Heart left ventricle (tissue), 16 donors: ENCODE data around the gene REXO1. TPM values are rescaled to one million over a fixed set of nuclear protein-coding genes. Genes with fewer than 3 reads are reported as not detected.
A peak's percentile ranks its signal among the peaks of the same experiment; 100 is the strongest.
"Not testable (repeated sequence)": the region's sequence is repeated elsewhere in the genome, so short reads cannot be mapped to it uniquely, and the experiment has no call there.

Source experiments
- ATAC-seq, 4 donors: fragments of 200-7000 bp; cut with Tn5 transposase; one replicate each; pipeline ENCODE4 v1.9.1; 2020 to 2022; ENCODE audit warnings: moderate library complexity in 4 of 4, mild to moderate bottlenecking in 3 of 4, moderate number of reproducible peaks in 1 of 4
- DNase-seq, 5 donors: peaks; one replicate each; pipeline ENCODE4 v3.0.0-alpha.2; 2020
- H3K27ac ChIP-seq, 12 donors: fragments of 200-600 bp; sonication (generic) in 4 of 12; one replicate each; pipeline versions ENCODE4 v1.5.0 to v1.8.0; 2016 to 2022; ENCODE audit warnings: mild to moderate bottlenecking in 2 of 12
- H3K27me3 ChIP-seq, 9 donors: fragments of 200-600 bp; sonication (generic) in 2 of 9; one replicate each; pipeline versions ENCODE4 v1.5.1 to v1.8.0; 2016 to 2022; ENCODE audit warnings: mild to moderate bottlenecking in 3 of 9
- H3K36me3 ChIP-seq, 9 donors: fragments of 200-600 bp; sonication (generic) in 2 of 9; one replicate each; pipeline versions ENCODE4 v1.5.0 to v1.8.0; 2018 to 2022; ENCODE audit warnings: mild to moderate bottlenecking in 2 of 9
- H3K4me1 ChIP-seq, 12 donors: fragments of 200-600 bp; sonication (generic) in 4 of 12; one replicate each; pipeline versions ENCODE4 v1.5.0 to v1.8.0; 2016 to 2022; ENCODE audit warnings: mild to moderate bottlenecking in 3 of 12
- H3K4me3 ChIP-seq, 12 donors: fragments of 200-600 bp; sonication (generic) in 4 of 12; one replicate each; pipeline versions ENCODE4 v1.5.0 to v1.8.0; 2017 to 2022; ENCODE audit warnings: mild to moderate bottlenecking in 9 of 12, moderate library complexity in 4 of 12
- H3K9me3 ChIP-seq, 12 donors: fragments of 200-600 bp; sonication (generic) in 4 of 12; one replicate each; pipeline versions ENCODE4 v1.5.0 to v1.8.0; 2016 to 2022; ENCODE audit warnings: mild to moderate bottlenecking in 1 of 12
- POLR2A ChIP-seq, 2 donors: fragments of 450-650 bp; IDR thresholded peaks; one replicate each; pipeline ENCODE4 v1.6.1; 2017; ENCODE audit warnings: antibody characterized with exemption in 2 of 2, mild to moderate bottlenecking in 2 of 2, moderate library complexity in 2 of 2
- WGBS, 4 donors: extraction: QIAGEN DNeasy Blood & Tissue Kit in 2 of 4; methylation state at CpG; one replicate each; pipeline versions ENCODE4 v1.1.5 to v1.1.7; 2013 to 2018; 5-methylcytosine and 5-hydroxymethylcytosine counted together
- intact Hi-C, 10 donors: fragments of 100-400 bp; cut with DNase I; formaldehyde crosslinking; loops; one replicate each; pipeline versions ENCODE4 v1.11.1 to v1.14.2; 2022
- polyA plus RNA-seq, 2 donors: library from polyadenylated mRNA; stranded (reverse); fragments of 200-250 nt; gene quantifications; one replicate each; pipeline ENCODE4 v1.2.3, GENCODE V29; 2013
- total RNA-seq, 9 donors: library from RNA; depleted of rRNA in 2 of 9; stranded (reverse); fragments of >200 nt in 2 of 9; fragmentation: NEBNext Ultra II Directional in 3 of 9; extraction: Animal tissue kit (Norgen Biotek cat#: 25700) in 3 of 9; gene quantifications; one replicate each; pipeline versions ENCODE4 v1.1.0 to v1.2.4, GENCODE V29; 2016 to 2023
- TF ChIP-seq, protein P1 (sequence below), 12 donors: fragments of 200-600 bp; sonication (generic) in 4 of 12; IDR thresholded peaks; one replicate each; pipeline versions ENCODE4 v1.5.0 to v1.8.0; 2018 to 2022; ENCODE audit warnings: antibody characterized with exemption in 12 of 12, mild to moderate bottlenecking in 5 of 12
- donor health status: ischemic (EF 13 %, LVEDD 7.1; RV severe dilation, severe dysfunction).
- donor health status: healthy with polysubstance abuse.
- donor health status: DM: no; HTN: yes; CAD: no.
- donor health status: DM: no; HTN: no; CAD: no.
- donor health status: ischemic (EF 25% LVEDD 6.9; RV normal size, moderate dysfunction).
- donor health status: ischemic (EF 25% LVEDD 5.7; RV mildly dilated, moderate dysfunction).
- donor health status: healthy.
- donor health status: DM: yes; HTN: yes; CAD: no.
- donor health status: ischemic (EF 35%, LVEDD 5.7; RV mildly dilated, moderate dysfunction).
- donor health status: nonischemic (EF 11% LVEDD 7.7; RV severe dilation, severe dysfunction).
- donor health status: DM: yes; HTN: yes; CAD: no.
- donor health status: PGD.
- donor health status: ischemic (EF 29% LVEDD 5.4; RV normal size, mild dysfunction).
- donor health status: nonischemic (EF 23%, LVEDD 6.1; RV moderate dilation, normal function).

REXO1 gene
- total and polyA plus RNA-seq, 11 donors, result 13.2 to 22.4 (median 16.4) TPM

DNA sequence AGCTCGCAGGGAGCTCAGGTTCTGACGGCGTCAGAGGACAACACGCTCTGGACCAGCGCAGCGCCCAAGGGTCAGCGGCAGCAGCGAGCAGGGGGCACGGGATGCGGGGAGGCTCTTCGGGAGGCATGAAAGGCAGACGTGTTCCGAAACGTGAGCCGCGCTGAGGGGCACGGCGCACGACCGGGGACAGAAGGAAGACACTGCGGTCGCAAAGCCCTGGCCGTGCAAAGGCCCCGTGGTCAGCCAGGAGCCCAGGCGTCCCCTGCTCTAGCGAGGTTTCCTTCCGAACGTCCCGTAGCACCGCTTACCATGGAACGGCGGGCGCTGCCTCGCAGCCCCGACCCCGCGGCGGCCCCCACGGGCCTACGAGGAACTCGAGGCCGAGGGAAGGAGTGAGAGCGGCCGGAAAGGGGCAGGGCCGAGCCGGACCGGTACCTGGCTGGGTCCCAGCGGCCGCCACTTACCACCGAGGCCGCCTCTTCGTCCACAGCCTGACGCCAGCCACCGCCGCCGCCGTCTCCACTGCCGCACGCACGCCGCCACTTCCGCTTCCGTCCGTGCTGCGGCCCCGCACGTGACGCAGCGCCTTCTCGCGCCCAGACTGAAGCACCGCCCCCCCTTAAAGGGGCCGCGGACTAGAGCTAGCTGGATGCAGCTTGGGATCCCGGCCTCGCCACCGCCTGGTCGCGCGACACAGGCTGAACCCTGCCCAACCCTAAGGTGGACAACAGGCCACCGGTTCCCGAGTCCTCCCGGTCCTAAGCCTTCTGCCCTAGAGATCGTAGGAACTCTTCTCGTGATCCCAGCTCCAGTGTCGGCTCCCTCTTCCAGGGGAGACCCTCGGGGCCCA lies 27.6 kb upstream of the REXO1 start:
- peak; percentile 81 to 94 (median 93) for ATAC-seq
- 0% methylated on average over 37 to 87 of the region's 87 CpGs for WGBS, 4 donors
- intact Hi-C loops, result no loop called here

DNA sequence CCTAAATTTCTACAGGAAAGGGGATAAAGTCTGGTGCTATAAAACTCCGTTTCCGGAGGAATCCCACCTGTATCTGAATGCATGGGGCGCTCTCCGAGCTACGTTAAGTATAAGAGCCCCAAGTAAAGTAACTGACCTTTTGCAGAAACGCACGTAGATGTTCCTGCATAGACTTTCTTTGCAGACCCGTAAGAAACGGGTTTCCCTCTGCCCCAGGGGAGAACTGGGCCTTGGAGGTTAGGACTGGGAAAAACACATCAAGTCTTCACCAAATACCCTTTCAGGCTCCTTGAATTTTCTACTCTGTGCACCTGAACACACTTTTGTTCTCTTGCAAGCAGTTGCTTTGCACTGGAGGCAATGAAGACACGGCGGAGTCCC lies 27.0 kb upstream of the REXO1 start:
- 3 to 5% (median 4%) methylated on average over 11 of the region's 11 CpGs for WGBS, 4 donors
- H3K36me3 ChIP-seq, result peaks cover 0 to 29% (median 14%) of the 10 kb centered on the region in 9 donors
- H3K9me3 ChIP-seq, H3K27me3 ChIP-seq, DNase-seq, intact Hi-C loops, ATAC-seq: not testable (repeated sequence)
- H3K4me1 ChIP-seq, result peaks cover 11 to 61% (median 43%) of the 10 kb centered on the region in 12 donors
- peak overlapping the region; percentile 60 to 98 (median 94) for H3K27ac ChIP-seq
- H3K4me3 ChIP-seq, result peak overlapping the region; percentile 63 to 100 (median 90)

More for the DNA sequence above, 27.6 kb upstream of the REXO1 start:
- Histone ChIP-seq H3K36me3 (peaks cover 0 to 27% (median 16%) of the 10 kb centered on the region in 9 donors), H3K4me3 (peak overlapping the region; percentile 63 to 100 (median 90)), H3K9me3 (no peaks in the 10 kb centered on the region), H3K4me1 (peaks cover 11 to 67% (median 49%) of the 10 kb centered on the region in 12 donors), H3K27me3 (no peaks in the 10 kb centered on the region), H3K27ac (peak overlapping the region; percentile 60 to 98 (median 94))
- peak; percentile 93 to 96 (median 94) for DNase-seq
- TF ChIP-seq POLR2A (IDR thresholded peaks at IDR 0.05), result peak; percentile 4 to 93
- TF ChIP-seq, protein P1, sequence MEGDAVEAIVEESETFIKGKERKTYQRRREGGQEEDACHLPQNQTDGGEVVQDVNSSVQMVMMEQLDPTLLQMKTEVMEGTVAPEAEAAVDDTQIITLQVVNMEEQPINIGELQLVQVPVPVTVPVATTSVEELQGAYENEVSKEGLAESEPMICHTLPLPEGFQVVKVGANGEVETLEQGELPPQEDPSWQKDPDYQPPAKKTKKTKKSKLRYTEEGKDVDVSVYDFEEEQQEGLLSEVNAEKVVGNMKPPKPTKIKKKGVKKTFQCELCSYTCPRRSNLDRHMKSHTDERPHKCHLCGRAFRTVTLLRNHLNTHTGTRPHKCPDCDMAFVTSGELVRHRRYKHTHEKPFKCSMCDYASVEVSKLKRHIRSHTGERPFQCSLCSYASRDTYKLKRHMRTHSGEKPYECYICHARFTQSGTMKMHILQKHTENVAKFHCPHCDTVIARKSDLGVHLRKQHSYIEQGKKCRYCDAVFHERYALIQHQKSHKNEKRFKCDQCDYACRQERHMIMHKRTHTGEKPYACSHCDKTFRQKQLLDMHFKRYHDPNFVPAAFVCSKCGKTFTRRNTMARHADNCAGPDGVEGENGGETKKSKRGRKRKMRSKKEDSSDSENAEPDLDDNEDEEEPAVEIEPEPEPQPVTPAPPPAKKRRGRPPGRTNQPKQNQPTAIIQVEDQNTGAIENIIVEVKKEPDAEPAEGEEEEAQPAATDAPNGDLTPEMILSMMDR (IDR thresholded peaks at IDR 0.05), result peak in 3 of 12 donors; percentile 9 to 15 (median 13)

DNA sequence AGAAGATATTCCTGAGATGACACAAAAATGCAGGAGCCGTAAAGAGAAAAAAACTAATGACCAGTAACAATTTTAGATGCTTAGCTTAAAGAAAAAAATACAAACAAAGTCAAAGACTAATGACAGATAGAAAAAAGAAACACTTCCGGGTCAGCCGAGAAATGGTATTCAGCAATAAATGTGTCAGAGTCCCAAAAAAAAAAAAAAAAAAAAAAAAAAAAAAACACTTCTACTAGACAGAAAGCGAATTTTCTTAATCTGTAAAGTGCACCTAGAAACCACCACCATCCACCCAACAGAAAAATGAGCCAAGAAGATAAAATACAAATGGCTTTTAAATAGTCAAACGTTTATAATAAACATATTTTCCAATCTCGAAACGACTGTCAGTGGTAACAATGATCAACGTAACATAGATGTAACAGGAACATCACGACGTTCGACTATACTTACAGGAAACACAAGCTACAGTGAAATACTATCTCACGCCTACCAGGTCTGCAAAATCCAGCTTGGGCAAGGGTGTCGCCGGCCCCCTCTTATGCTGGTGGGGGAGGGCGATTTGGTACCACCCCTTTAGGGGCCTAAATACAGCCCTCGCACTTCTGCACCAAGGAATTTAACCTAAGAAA lies 26.4 kb upstream of the REXO1 start:
- WGBS, 4 donors, result 8 to 18% (median 13%) methylated on average over 16 of the region's 16 CpGs
- no peak for ATAC-seq
- H3K27me3 ChIP-seq, result no peaks in the 10 kb centered on the region
- TF ChIP-seq, protein P1 (IDR thresholded peaks at IDR 0.05), result no peak
- no peak for TF ChIP-seq POLR2A (IDR thresholded peaks at IDR 0.05)
- intact Hi-C loops, result no loop called here
- H3K4me1 ChIP-seq, result peaks cover 11 to 58% (median 41%) of the 10 kb centered on the region in 12 donors
- peak overlapping the region; percentile 87 to 98 (median 94) for H3K27ac ChIP-seq
- H3K4me3 ChIP-seq, result peak overlapping the region; percentile 63 to 100 (median 90)
- peaks cover 0 to 25% (median 10%) of the 10 kb centered on the region in 9 donors for H3K36me3 ChIP-seq
- no peak for DNase-seq
- H3K9me3 ChIP-seq, result no peaks in the 10 kb centered on the region

DNA sequence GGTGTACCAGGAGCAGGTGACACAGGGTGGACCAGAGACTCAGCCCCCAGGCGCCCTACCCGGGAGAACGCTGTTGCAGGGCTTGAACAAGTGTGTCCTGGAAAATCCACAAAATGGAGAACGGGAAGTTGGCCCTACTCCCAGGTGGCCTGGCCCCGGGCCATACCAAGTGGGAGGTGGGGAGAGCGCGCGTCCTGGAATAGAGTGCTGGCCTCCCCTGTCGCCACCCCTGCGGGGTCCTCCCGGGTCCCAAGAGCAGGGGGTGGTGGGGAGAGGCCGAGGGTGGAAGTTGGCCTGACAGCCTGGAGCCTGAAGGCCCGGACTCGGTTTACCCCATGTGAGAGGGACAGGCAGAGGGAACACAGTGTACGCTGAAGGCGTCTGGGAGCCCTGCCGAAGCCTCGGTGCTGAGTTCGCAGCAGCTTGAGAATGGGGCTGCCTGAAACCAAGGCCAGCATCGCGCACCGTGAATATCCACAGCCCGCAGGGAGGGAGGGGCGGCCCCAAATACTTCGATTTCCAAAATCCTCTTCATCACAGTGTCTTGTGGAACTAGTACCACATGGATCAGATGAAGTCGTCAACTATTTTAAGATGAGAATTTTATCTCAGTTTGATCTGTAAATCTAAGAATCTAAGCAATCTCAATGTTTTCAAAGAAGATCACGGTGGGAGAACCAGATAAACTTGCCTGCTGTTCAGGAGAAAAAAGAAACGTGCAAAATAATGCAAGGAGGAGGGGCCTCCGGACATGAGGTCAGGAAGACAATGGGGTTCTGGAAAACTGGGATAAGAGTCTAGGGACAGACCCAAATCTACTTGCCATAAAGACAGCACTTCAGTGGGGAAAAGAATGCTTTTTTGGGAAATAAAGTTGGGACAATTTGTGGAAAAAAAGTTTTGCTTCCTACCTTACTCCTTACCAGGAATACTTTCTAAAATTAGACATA lies 25.5 kb upstream of the REXO1 start:
- DNase-seq (peak in 4 of 5 donors; percentile 72 to 84 (median 78)), ATAC-seq (peak; percentile 36 to 61 (median 46))
- no peaks in the 10 kb centered on the region for H3K27me3 ChIP-seq
- no peaks in the 10 kb centered on the region for H3K9me3 ChIP-seq
- peaks cover 0 to 21% (median 10%) of the 10 kb centered on the region in 9 donors for H3K36me3 ChIP-seq
- 7 to 25% (median 22%) methylated on average over 23 to 29 of the region's 29 CpGs for WGBS, 4 donors
- peak overlapping the region in 10 of 12 donors; percentile 0 to 100 (median 90) for H3K4me3 ChIP-seq
- TF ChIP-seq, protein P1 (IDR thresholded peaks at IDR 0.05), result no peak
- TF ChIP-seq POLR2A (IDR thresholded peaks at IDR 0.05), result no peak
- H3K27ac ChIP-seq, result peak overlapping the region; percentile 87 to 98 (median 94)
- intact Hi-C loops, result no loop called here
- H3K4me1 ChIP-seq, result peaks cover 11 to 58% (median 41%) of the 10 kb centered on the region in 12 donors
